ENCODE results near the gene DIS3L2.

The DIS3L2 gene

DNA sequence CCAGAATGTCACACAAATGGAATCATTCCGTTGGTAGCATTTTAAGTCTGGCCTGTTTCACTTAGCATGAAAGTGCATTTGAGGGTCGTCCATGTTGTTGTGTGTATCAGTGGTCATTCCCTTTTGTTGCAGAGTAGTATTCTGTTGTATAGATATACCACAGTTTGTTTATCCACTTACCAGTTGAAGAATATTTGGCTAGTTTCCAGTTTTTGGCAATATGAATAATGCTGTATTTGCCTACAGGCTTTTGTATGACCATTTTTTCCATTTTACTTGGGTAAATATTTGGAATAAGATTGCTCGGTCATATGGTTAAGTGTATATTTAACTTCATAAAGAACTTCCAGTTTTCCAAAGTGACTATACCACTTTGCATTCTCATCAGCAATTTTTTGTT, 317.0 kb downstream of the DIS3L2 start:
- TF ChIP-seq SIN3A (IDR thresholded peaks at IDR 0.05; ENCODE audit: borderline replicate concordance, insufficient read depth, low read length) (no peak), POLR2AphosphoS5 (IDR thresholded peaks at IDR 0.05; ENCODE audit: low read depth, low read length) (no peak), FOXP2 (optimal IDR thresholded peaks at IDR 0.05; ENCODE audit: borderline replicate concordance, extremely low read depth, extremely low read length, insufficient read depth) (no peak), TAF1 (IDR thresholded peaks at IDR 0.05; ENCODE audit: borderline replicate concordance, insufficient read depth, low read length) (no peak)
- TF ChIP-seq, protein P1, sequence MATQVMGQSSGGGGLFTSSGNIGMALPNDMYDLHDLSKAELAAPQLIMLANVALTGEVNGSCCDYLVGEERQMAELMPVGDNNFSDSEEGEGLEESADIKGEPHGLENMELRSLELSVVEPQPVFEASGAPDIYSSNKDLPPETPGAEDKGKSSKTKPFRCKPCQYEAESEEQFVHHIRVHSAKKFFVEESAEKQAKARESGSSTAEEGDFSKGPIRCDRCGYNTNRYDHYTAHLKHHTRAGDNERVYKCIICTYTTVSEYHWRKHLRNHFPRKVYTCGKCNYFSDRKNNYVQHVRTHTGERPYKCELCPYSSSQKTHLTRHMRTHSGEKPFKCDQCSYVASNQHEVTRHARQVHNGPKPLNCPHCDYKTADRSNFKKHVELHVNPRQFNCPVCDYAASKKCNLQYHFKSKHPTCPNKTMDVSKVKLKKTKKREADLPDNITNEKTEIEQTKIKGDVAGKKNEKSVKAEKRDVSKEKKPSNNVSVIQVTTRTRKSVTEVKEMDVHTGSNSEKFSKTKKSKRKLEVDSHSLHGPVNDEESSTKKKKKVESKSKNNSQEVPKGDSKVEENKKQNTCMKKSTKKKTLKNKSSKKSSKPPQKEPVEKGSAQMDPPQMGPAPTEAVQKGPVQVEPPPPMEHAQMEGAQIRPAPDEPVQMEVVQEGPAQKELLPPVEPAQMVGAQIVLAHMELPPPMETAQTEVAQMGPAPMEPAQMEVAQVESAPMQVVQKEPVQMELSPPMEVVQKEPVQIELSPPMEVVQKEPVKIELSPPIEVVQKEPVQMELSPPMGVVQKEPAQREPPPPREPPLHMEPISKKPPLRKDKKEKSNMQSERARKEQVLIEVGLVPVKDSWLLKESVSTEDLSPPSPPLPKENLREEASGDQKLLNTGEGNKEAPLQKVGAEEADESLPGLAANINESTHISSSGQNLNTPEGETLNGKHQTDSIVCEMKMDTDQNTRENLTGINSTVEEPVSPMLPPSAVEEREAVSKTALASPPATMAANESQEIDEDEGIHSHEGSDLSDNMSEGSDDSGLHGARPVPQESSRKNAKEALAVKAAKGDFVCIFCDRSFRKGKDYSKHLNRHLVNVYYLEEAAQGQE (IDR thresholded peaks at IDR 0.05; ENCODE audit: insufficient read depth in 1 of 2, low read depth in 2 of 2, low read length in 2 of 2) = no peak

DNA sequence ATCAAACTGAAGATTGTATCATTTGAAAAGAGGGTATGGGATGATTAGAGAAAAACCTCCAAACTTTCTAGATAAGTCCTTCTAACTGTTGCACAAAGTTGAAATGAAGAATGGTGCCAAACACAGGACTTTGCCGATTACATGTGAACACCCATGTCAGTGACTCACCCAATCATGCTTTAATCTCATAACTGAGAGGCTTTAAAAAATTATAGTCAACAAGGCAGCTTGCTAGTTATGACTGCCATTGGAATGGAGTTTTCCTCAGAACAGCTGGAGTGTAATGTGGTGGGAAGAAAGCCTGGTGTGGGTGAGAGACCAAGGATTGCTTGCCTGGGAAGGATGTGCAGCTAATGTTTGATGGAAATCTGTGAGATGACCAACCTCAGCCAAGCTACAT, 318.8 kb downstream of the DIS3L2 start:
- TF ChIP-seq TAF1 (IDR thresholded peaks at IDR 0.05; ENCODE audit: borderline replicate concordance, insufficient read depth, low read length) (no peak), POLR2AphosphoS5 (IDR thresholded peaks at IDR 0.05; ENCODE audit: low read depth, low read length) (no peak), FOXP2 (optimal IDR thresholded peaks at IDR 0.05; ENCODE audit: borderline replicate concordance, extremely low read depth, extremely low read length, insufficient read depth) (no peak), SIN3A (IDR thresholded peaks at IDR 0.05; ENCODE audit: borderline replicate concordance, insufficient read depth, low read length) (no peak)
- TF ChIP-seq, protein P1 (IDR thresholded peaks at IDR 0.05; ENCODE audit: insufficient read depth in 1 of 2, low read depth in 2 of 2, low read length in 2 of 2) = no peak

DNA sequence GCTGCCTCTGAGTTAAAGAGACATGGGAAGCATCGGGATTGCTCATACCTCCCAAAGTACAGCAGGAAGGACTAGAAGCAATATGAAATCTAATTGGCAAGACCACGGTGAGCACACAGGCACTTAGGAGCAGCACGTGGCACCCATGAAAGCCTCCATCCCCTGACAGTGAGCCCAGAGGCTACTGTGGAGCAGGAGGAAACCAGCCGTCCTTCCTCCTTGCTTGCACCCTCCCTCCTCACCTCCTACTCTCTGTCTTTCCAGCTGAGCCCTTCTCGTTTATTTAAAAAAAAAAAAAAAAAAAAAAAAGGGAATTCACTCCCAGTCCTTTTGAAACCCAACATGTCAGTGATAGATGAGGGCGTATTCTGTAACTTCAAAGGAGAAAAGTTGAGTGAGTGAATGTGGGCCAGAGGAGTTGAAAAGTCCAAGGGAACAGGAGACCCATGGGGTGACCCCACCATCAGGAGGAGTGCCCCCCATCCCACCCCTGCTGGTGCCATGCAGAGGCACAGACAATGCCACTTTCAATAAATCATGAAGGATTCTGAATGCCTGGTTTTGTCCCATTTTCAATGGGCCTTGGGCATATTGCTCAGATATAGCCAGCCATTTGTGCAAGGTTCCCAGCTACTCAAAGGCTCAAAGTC, 320.5 kb downstream of the DIS3L2 start:
- TF ChIP-seq, protein P1 (IDR thresholded peaks at IDR 0.05; ENCODE audit: insufficient read depth in 1 of 2, low read depth in 2 of 2, low read length in 2 of 2) = no peak
- no peak for TF ChIP-seq FOXP2 (optimal IDR thresholded peaks at IDR 0.05; ENCODE audit: borderline replicate concordance, extremely low read depth, extremely low read length, insufficient read depth)

DNA sequence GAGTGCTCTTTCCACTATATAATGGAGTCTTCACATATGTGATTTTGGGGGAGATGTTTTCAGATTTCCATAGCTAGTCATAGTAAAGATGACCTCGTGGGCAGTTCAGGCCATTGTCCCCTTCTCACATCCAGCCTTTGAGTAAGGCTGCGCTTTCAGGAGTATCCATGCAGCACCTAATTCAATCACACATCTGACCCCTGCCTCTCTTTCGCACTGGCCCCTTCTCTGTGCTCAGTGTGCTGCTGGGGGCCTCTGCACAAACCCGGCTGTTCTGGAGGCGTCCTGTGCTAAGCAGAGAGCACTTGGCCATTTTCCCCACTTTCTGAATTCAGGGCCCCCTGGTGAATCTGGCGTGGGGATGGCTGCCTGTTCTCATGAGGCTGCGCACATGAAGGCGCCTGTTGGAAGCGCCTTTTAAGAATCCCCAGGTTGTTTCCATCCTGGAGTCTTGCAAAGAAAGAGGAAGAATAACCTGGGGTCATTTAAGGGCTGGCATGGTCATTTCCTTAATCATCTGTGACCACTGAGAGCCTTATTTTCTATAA, 321.1 kb downstream of the DIS3L2 start:
- TF ChIP-seq SIN3A (IDR thresholded peaks at IDR 0.05; ENCODE audit: borderline replicate concordance, insufficient read depth, low read length) (no peak), TAF1 (IDR thresholded peaks at IDR 0.05; ENCODE audit: borderline replicate concordance, insufficient read depth, low read length) (no peak), FOXP2 (optimal IDR thresholded peaks at IDR 0.05; ENCODE audit: borderline replicate concordance, extremely low read depth, extremely low read length, insufficient read depth) (no peak), POLR2AphosphoS5 (IDR thresholded peaks at IDR 0.05; ENCODE audit: low read depth, low read length) (no peak)
- TF ChIP-seq, protein P1 (IDR thresholded peaks at IDR 0.05; ENCODE audit: insufficient read depth in 1 of 2, low read depth in 2 of 2, low read length in 2 of 2) = no peak

Data from PFSK-1 (cell line).